Tibial artery (tissue), 4 donors: ENCODE data around the gene STYXL1.
"Not testable (repeated sequence)": the region's sequence is repeated elsewhere in the genome, so short reads cannot be mapped to it uniquely, and the experiment has no call there.

Experiments used
- DNase-seq, 2 donors: peaks; one replicate each; pipeline ENCODE4 v3.0.0-alpha.2; 2019
- H3K27ac ChIP-seq, 2 donors: fragments of 200-600 bp; sonication (generic) in 1 of 2; 1 replicate in 1 of 2; 2 replicates in 1 of 2; pipeline ENCODE4 v1.5.1; 2018 to 2019; ENCODE audit warnings: mild to moderate bottlenecking in 1 of 2
- H3K27me3 ChIP-seq, 2 donors: fragments of 200-600 bp; sonication (generic) in 1 of 2; one replicate each; pipeline versions ENCODE4 v1.5.1 to v1.6.0; 2016 to 2019
- H3K36me3 ChIP-seq, 3 donors: fragments of 200-600 bp; sonication (generic) in 2 of 3; one replicate each; pipeline ENCODE4 v1.5.1; 2016 to 2019; ENCODE audit warnings: mild to moderate bottlenecking in 2 of 3
- H3K4me1 ChIP-seq, 4 donors: fragments of 200-600 bp; sonication (generic) in 2 of 4; 1 replicate in 3 of 4; 2 replicates in 1 of 4; pipeline ENCODE4 v1.5.1; 2016 to 2019
- H3K4me3 ChIP-seq, 2 donors: fragments of 200-600 bp; sonication (generic) in 1 of 2; 1 replicate in 1 of 2; 2 replicates in 1 of 2; pipeline ENCODE4 v1.5.1; 2018 to 2019; ENCODE audit warnings: mild to moderate bottlenecking in 2 of 2
- H3K9me3 ChIP-seq, 3 donors: fragments of 200-600 bp; sonication (generic) in 1 of 3; one replicate each; pipeline ENCODE4 v1.5.1; 2016 to 2019
- CTCF ChIP-seq, 2 experiments: fragments of 200-600 bp in 1 of 2; fragments of 450-650 bp in 1 of 2; IDR thresholded peaks; one replicate each; pipeline ENCODE4 v1.5.1; 2017 to 2019; ENCODE audit warnings: antibody characterized with exemption in 2 of 2, mild to moderate bottlenecking in 1 of 2, moderate library complexity in 1 of 2
- intact Hi-C: fragments of 100-400 bp; cut with DNase I; formaldehyde crosslinking; loops from one replicate; pipeline ENCODE4 v1.15.0; 2023; ENCODE audit warnings: low total_unique reads

The STYXL1 gene

GRCh38 chr7:76016191-76016947, 31.4 kb downstream of the STYXL1 start:
- intact Hi-C loops: no loop called here
- H3K9me3 ChIP-seq: no peaks in the 10 kb centered on the region
- H3K4me1 ChIP-seq: peaks cover 0 to 7% (median 0%) of the 10 kb centered on the region in 4 donors
- no peak overlapping the region for H3K27ac ChIP-seq
- no peaks in the 10 kb centered on the region for H3K27me3 ChIP-seq
- H3K36me3 ChIP-seq: peaks cover under 1 to 35% (median under 1%) of the 10 kb centered on the region in 3 donors
- H3K4me3 ChIP-seq: no peak overlapping the region
- DNase-seq: no peak
- no peak for TF ChIP-seq CTCF (IDR thresholded peaks at IDR 0.05)

- Histone ChIP-seq H3K4me1 (peaks cover 0 to 19% (median 3%) of the 10 kb centered on the region in 4 donors), H3K36me3 (peaks cover 0 to 25% (median 0%) of the 10 kb centered on the region in 3 donors), H3K4me3 (no peak overlapping the region), H3K9me3 (no peaks in the 10 kb centered on the region), H3K27me3 (no peaks in the 10 kb centered on the region), H3K27ac (peak overlapping the region; percentile 51 to 67)
- DNase-seq: peak in 1 of 2 donors; percentile 67
- TF ChIP-seq CTCF (IDR thresholded peaks at IDR 0.05): no peak
- intact Hi-C loops: no loop called here
Observed at GRCh38 chr7:76011442-76011861, 36.3 kb downstream of the STYXL1 start.

GRCh38 chr7:76009672-76010600, 37.9 kb downstream of the STYXL1 start:
- no peak for DNase-seq
- Histone ChIP-seq H3K4me3 (no peak overlapping the region), H3K27ac (peak overlapping the region in 1 of 2 donors; percentile 67), H3K9me3 (no peaks in the 10 kb centered on the region), H3K36me3 (peaks cover 0 to 28% (median 0%) of the 10 kb centered on the region in 3 donors), H3K4me1 (peaks cover 0 to 19% (median 3%) of the 10 kb centered on the region in 4 donors), H3K27me3 (no peaks in the 10 kb centered on the region)
- intact Hi-C loops: no loop called here
- no peak for TF ChIP-seq CTCF (IDR thresholded peaks at IDR 0.05)

- Histone ChIP-seq H3K36me3 (peaks cover 5 to 39% (median 7%) of the 10 kb centered on the region in 3 donors), H3K27me3 (no peaks in the 10 kb centered on the region), H3K4me1 (peaks cover 0 to 19% (median 3%) of the 10 kb centered on the region in 4 donors), H3K4me3 (no peak overlapping the region), H3K9me3 (no peaks in the 10 kb centered on the region), H3K27ac (no peak overlapping the region)
- no peak for TF ChIP-seq CTCF (IDR thresholded peaks at IDR 0.05)
- intact Hi-C loops: no loop called here
- no peak for DNase-seq
Observed at GRCh38 chr7:76008156-76008687, 39.6 kb downstream of the STYXL1 start.

- intact Hi-C loops, DNase-seq, H3K4me3 ChIP-seq, H3K9me3 ChIP-seq, H3K27me3 ChIP-seq, H3K4me1 ChIP-seq, H3K27ac ChIP-seq: not testable (repeated sequence)
- H3K36me3 ChIP-seq: peaks cover 7 to 48% (median 9%) of the 10 kb centered on the region in 3 donors
Observed at GRCh38 chr7:76005004-76005403, 42.8 kb downstream of the STYXL1 start.
